Endothelial cell (in vitro differentiated cells): ENCODE measurements around the gene IFIH1. TPM values are rescaled to one million over a fixed set of nuclear protein-coding genes. Genes with fewer than 3 reads are reported as not detected.

ENCODE experiments used
- DNase-seq: peaks from one replicate; pipeline ENCODE4 v3.0.0; 2021; ENCODE audit warnings: low spot score
- H3K27ac Mint-ChIP-seq: one replicate; pipeline ENCODE4 v1.8.0; 2021; ENCODE audit warnings: mixed read lengths, inconsistent platforms; ENCODE audit not compliant: unreplicated experiment
- H3K27me3 Mint-ChIP-seq: one replicate; pipeline ENCODE4 v1.8.0; 2021; ENCODE audit warnings: mild to moderate bottlenecking, moderate library complexity, mixed read lengths, inconsistent platforms; ENCODE audit not compliant: unreplicated experiment
- H3K36me3 Mint-ChIP-seq: one replicate; pipeline ENCODE4 v1.8.0; 2021; ENCODE audit warnings: mild to moderate bottlenecking, low read depth, mixed read lengths, inconsistent platforms; ENCODE audit not compliant: unreplicated experiment
- H3K4me1 Mint-ChIP-seq: one replicate; pipeline ENCODE4 v1.8.0; 2021; ENCODE audit warnings: mild to moderate bottlenecking, mixed read lengths, inconsistent platforms; ENCODE audit not compliant: unreplicated experiment
- H3K4me3 Mint-ChIP-seq: one replicate; pipeline ENCODE4 v1.8.0; 2021; ENCODE audit warnings: mild to moderate bottlenecking, mixed read lengths, inconsistent platforms; ENCODE audit not compliant: unreplicated experiment
- H3K9me3 Mint-ChIP-seq: one replicate; pipeline ENCODE4 v1.8.0; 2021; ENCODE audit warnings: mixed read lengths, inconsistent platforms; ENCODE audit not compliant: unreplicated experiment
- CTCF ChIP-seq: fragments of 200-600 bp; sonication (generic); IDR thresholded peaks from one replicate; pipeline ENCODE4 v1.5.0; 2021; ENCODE audit warnings: antibody characterized with exemption; ENCODE audit not compliant: unreplicated experiment
- total RNA-seq: library from RNA; stranded (reverse); fragmentation: NEBNext Ultra II Directional; extraction: Animal tissue kit (Norgen Biotek cat#: 25700); gene quantifications from one replicate; pipeline ENCODE4 v1.2.1, GENCODE V29; 2021; ENCODE audit not compliant: unreplicated experiment

Gene IFIH1
- total RNA-seq, 1 donor from 2014 or later = 5.2 TPM

- Mint-ChIP-seq H3K36me3 (peaks cover 1% of the 10 kb centered on the region), H3K4me3 (no peak overlapping the region), H3K4me1 (no peaks in the 10 kb centered on the region), H3K9me3 (no peaks in the 10 kb centered on the region), H3K27ac (no peak overlapping the region), H3K27me3 (peaks cover under 1% of the 10 kb centered on the region)
- TF ChIP-seq CTCF = no peak
- DNase-seq = peak; percentile 24
These were observed 15.5 kb upstream of the IFIH1 start for GRCh38 chr2:162333968-162334367.

- no peaks in the 10 kb centered on the region for H3K9me3 Mint-ChIP-seq
- DNase-seq = no peak
- TF ChIP-seq CTCF = no peak
- H3K36me3 Mint-ChIP-seq = peaks cover 6% of the 10 kb centered on the region
- no peak overlapping the region for H3K27ac Mint-ChIP-seq
- H3K27me3 Mint-ChIP-seq = peaks cover 2% of the 10 kb centered on the region
- H3K4me3 Mint-ChIP-seq = no peak overlapping the region
- no peaks in the 10 kb centered on the region for H3K4me1 Mint-ChIP-seq
These were observed 12.4 kb upstream of the IFIH1 start for GRCh38 chr2:162330881-162331280.

GRCh38 chr2:162328424-162329157 is 10.1 kb upstream of the IFIH1 start:
- no peak for DNase-seq
- H3K9me3 Mint-ChIP-seq = no peaks in the 10 kb centered on the region
- H3K27ac Mint-ChIP-seq = no peak overlapping the region
- no peak for TF ChIP-seq CTCF
- H3K4me1 Mint-ChIP-seq = peaks cover 5% of the 10 kb centered on the region
- peaks cover 5% of the 10 kb centered on the region for H3K27me3 Mint-ChIP-seq
- no peak overlapping the region for H3K4me3 Mint-ChIP-seq
- H3K36me3 Mint-ChIP-seq = peaks cover 6% of the 10 kb centered on the region

GRCh38 chr2:162327806-162328205 is 9.3 kb upstream of the IFIH1 start:
- H3K27ac Mint-ChIP-seq = no peak overlapping the region
- no peak for DNase-seq
- no peak for TF ChIP-seq CTCF

GRCh38 chr2:162327134-162327769 is 8.8 kb upstream of the IFIH1 start:
- peaks cover 5% of the 10 kb centered on the region for H3K27me3 Mint-ChIP-seq
- H3K4me1 Mint-ChIP-seq = peaks cover 5% of the 10 kb centered on the region
- H3K36me3 Mint-ChIP-seq = peaks cover 6% of the 10 kb centered on the region
- no peak overlapping the region for H3K4me3 Mint-ChIP-seq
- peak; percentile 64 for TF ChIP-seq CTCF
- H3K27ac Mint-ChIP-seq = no peak overlapping the region
- no peak for DNase-seq
- no peaks in the 10 kb centered on the region for H3K9me3 Mint-ChIP-seq

More at GRCh38 chr2:162327806-162328205, 9.3 kb upstream of the IFIH1 start:
- Mint-ChIP-seq H3K36me3 (peaks cover 6% of the 10 kb centered on the region), H3K4me1 (peaks cover 5% of the 10 kb centered on the region), H3K27me3 (peaks cover 5% of the 10 kb centered on the region), H3K4me3 (no peak overlapping the region), H3K9me3 (no peaks in the 10 kb centered on the region)
